Measurements from ENCODE around the gene PARM1. TPM values are rescaled to one million over a fixed set of nuclear protein-coding genes. Genes with fewer than 3 reads are reported as not detected.

PARM1 gene
- total and polyA plus RNA-seq, 2 experiments from 2014 or later: 4.9 to 10.4 TPM

- Histone ChIP-seq H4K20me1 (replicated peaks; ENCODE audit: insufficient read depth) (no peaks in the 10 kb centered on the region; the same call in 1 of the 2 replicates), H3K79me2 (replicated peaks; ENCODE audit: insufficient read depth) (0 out of 2 replicates have a peak, but pooled peaks cover 4% of the 10 kb centered on the region), H3K4me3 (peak overlapping the region; percentile 89), H2AFZ (peak overlapping the region; percentile 99), H3F3A (replicated peaks; ENCODE audit: low read depth) (peaks cover 12% of the 10 kb centered on the region), H3K9me2 (ENCODE audit: insufficient read depth) (no peaks in the 10 kb centered on the region), H3K4me1 (ENCODE audit: insufficient read depth) (peaks cover 37% of the 10 kb centered on the region), H3K27ac (ENCODE audit: low read depth) (no peak overlapping the region), H3K4me2 (peak overlapping the region; percentile 83), H3K36me3 (ENCODE audit: insufficient read depth) (no peaks in the 10 kb centered on the region), H3K27me3 (ENCODE audit: insufficient read depth) (peaks cover 32% of the 10 kb centered on the region)
- ATAC-seq (no peak), DNase-seq (ENCODE audit: low spot score) (peak; percentile 10)
- Mint-ChIP-seq H3K9me3 (no peaks in the 10 kb centered on the region), H3K4me1 (peaks cover 27% of the 10 kb centered on the region), H3K36me3 (ENCODE audit: low read depth) (no peaks in the 10 kb centered on the region), H3K27me3 (ENCODE audit: insufficient read depth, low read depth, poor library complexity) (peaks cover 29% of the 10 kb centered on the region), H3K4me3 (peak overlapping the region; percentile 87), H3K27ac (no peak overlapping the region)
- TF ChIP-seq EZH2 (IDR thresholded peaks at IDR 0.05; ENCODE audit: low read depth, unreplicated experiment): no peak
- no peak for TF ChIP-seq ETS1 (IDR thresholded peaks at IDR 0.05)
- TF ChIP-seq EZH2phosphoT487 (IDR thresholded peaks at IDR 0.05; ENCODE audit: unreplicated experiment): no peak
Measured at GRCh38 chr4:74934888-74935287, 2.0 kb downstream of the PARM1 start.

- H3K9me3 Mint-ChIP-seq: no peaks in the 10 kb centered on the region
- no peak overlapping the region for H3K4me3 Mint-ChIP-seq
Measured at GRCh38 chr4:74941123-74941522, 8.2 kb downstream of the PARM1 start.

More at GRCh38 chr4:74941123-74941522, 8.2 kb downstream of the PARM1 start:
- Histone ChIP-seq H3F3A (replicated peaks; ENCODE audit: low read depth) (no peaks in the 10 kb centered on the region), H3K4me2 (no peak overlapping the region), H3K4me1 (ENCODE audit: insufficient read depth) (peaks cover 9% of the 10 kb centered on the region; the same call in 1 of the 2 replicates), H3K9me2 (ENCODE audit: insufficient read depth) (no peaks in the 10 kb centered on the region), H3K36me3 (ENCODE audit: insufficient read depth) (no peaks in the 10 kb centered on the region), H4K20me1 (replicated peaks; ENCODE audit: insufficient read depth) (no peaks in the 10 kb centered on the region), H3K79me2 (replicated peaks; ENCODE audit: insufficient read depth) (peaks cover 8% of the 10 kb centered on the region; the same call in 1 of the 2 replicates), H2AFZ (no peak overlapping the region), H3K4me3 (no peak overlapping the region), H3K27me3 (ENCODE audit: insufficient read depth) (peaks cover under 1% of the 10 kb centered on the region; the same call in 1 of the 2 replicates), H3K27ac (ENCODE audit: low read depth) (no peak overlapping the region)
- TF ChIP-seq ETS1 (IDR thresholded peaks at IDR 0.05) (no peak), ZNF331 (CRISPR knock-in tag; IDR thresholded peaks at IDR 0.05; ENCODE audit: low read depth) (no peak), ZNF114 (CRISPR knock-in tag; IDR thresholded peaks at IDR 0.05) (no peak), ZNF462 (CRISPR knock-in tag; IDR thresholded peaks at IDR 0.05) (no peak), NANOG (IDR thresholded peaks at IDR 0.05; ENCODE audit: borderline replicate concordance) (no peak), CREB1 (CRISPR knock-in tag; IDR thresholded peaks at IDR 0.05; ENCODE audit: low read depth) (no peak), JUNB (IDR thresholded peaks at IDR 0.05; ENCODE audit: unreplicated experiment) (no peak)
- DNase-seq (ENCODE audit: low spot score): no peak
- no peak for ATAC-seq
- Mint-ChIP-seq H3K4me1 (peaks cover 18% of the 10 kb centered on the region), H3K27me3 (ENCODE audit: insufficient read depth, low read depth, poor library complexity) (peaks cover 3% of the 10 kb centered on the region), H3K27ac (no peak overlapping the region), H3K36me3 (ENCODE audit: low read depth) (peaks cover 3% of the 10 kb centered on the region; the same call in 2 of the 3 replicates)
